Middle frontal gyrus (tissue), 1 donor: ENCODE measurements around the gene N4BP2L2.

ENCODE experiments used
- DNase-seq: peaks from one replicate; pipeline ENCODE4 v3.0.0-alpha.2; 2015; ENCODE audit warnings: low spot score; ENCODE audit errors: extremely low spot score

The N4BP2L2 gene

DNA sequence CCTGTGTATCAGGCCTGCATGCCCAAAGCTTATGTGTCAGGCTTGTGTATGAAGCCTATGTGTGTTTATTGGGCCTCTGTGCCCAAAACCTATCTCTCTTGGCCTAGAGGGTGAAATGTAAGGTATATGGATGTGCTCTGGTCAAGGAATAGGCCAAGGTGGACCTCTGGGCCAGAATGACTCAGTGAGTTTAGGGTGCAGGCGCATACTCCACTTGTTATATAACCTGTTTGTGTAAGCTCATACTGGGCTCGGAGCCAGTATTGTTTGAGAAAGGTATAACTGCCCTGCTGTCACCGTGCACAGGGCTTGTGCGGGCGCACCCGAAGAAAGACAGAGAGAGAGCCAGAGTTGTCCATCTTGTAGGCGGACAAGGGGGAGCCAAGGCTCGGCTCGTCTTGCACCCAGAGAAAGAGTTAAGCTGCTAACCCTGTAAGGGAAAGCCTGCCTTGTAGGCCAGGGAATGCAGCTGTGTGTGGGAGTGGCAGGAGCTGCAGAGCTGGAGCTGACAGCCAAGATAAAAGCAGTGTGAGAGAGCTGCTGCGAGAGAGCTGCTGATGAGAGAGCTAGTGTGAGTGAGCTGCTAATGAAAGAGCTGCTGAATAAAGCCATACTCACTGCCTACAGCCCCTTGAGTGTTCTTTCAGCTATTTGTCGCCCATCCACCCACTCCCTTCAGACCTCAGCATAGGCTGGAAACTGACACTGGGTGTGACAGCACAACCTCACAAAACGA is 67.2 kb downstream of the N4BP2L2 start:
- DNase-seq = peak; percentile 70

DNA sequence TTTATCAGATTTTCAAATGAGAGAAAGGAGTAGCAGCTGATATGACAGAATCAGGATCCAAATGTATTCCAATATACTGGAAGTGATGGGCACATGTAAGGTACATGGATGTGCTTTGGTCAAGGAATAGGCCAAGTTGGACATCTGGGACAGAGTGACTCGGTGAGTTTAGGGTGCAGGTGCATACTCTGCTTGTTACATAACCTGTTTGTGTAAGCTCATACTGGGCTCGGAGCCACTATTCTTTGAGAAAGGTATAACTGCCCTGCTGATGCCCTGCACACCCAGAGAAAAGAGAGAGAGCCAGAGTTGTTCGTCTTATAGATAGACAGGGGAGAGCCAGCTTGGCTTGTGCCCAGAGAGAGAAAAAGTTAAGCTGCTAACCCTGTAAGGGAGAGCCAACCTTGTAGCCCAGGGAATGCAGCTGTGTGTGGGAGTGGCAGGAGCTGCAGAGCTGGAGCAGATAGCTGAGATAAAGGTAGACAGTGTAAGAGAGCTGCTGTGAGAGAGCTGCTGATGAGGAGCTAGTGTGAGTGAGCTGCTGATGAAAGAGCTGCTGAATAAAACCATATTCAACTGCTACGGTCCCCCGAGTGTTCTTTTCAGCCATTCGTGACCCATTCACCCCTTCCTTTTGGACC is 70.0 kb downstream of the N4BP2L2 start:
- DNase-seq = no peak

DNA sequence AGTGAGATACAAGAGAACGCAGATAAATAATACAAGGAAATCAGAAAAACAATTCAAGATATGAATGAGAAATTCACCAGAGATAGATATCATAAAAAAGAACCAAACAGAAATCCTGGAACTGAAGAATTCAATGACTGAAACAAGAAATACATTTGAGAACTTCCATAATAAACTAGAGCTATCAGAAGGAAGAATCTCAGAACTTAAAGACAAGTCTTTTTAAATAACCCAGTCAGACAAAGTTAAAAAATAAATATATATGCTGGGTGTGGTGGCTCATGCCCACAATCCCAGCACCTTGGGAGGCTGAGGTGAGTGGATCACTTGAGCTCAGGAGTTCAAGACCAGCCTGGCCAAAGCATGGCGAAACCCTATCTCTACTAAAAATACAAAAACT is 82.0 kb downstream of the N4BP2L2 start:
- DNase-seq = no peak

DNA sequence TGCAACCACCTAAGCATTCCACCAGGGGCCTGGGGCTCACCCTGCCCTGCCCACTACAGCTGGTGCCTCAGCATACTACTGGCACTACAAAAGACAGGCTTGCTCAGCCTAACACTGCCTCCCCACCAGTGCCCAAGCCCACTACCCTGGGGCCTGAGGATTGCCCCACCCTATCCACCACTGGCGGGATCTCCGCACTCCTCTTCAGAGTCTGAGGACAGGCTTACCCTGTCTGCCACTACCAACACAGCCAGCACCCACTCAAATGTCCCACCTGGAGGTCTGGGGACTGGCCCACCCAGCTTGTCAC is 83.0 kb downstream of the N4BP2L2 start:
- no peak for DNase-seq

DNA sequence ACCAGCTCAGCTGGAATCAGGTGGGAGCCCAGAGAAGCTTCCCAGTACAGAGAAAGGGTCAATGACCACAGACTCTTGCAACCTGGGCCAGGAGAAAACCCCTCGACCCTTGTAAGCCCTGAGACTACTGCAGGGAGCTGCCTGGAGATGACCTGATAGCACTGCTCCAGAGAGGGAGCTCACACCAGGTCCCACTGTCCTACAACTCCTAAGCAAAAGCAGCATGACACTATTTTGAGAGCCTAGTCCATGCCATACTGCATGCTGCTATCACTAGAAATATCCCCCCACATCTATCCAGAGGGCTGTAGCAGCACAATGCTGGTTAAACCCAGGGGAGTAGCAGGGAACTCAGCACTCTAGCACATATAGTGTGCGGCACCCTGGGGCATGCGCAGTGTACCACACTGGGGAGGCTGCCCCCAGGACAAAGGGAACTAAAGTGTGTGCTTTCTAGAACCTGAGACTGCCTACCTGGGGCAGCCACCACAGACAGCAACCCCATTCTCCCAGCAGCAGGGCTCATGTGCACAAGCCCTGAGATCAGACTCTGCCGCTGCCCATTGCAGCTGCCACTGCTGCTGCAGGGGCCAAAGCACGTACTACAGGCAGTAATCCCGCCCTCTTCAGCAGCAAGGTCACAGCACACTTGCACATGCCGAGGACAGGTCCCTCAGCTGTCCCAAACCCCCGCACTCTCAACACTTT is 83.6 kb downstream of the N4BP2L2 start:
- DNase-seq = no peak

DNA sequence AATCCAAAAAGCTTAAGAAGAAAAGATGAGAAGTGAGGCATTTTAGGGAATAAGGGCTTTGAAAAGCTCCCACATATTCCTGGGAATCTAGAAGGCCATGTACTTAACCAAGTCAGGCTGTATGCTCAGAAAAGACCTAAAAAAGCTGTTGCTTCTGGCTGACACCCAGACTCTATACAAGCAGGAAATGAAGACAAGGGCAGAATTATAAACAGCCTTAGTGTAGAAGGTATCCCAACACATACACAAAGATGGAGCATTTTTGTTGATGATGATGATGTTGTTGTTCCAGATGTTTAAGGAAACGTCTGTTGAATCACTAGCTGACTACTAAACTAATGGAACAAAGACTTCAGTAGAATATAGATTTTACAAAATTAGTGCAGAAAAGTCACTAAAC is 84.6 kb downstream of the N4BP2L2 start:
- DNase-seq = no peak

DNA sequence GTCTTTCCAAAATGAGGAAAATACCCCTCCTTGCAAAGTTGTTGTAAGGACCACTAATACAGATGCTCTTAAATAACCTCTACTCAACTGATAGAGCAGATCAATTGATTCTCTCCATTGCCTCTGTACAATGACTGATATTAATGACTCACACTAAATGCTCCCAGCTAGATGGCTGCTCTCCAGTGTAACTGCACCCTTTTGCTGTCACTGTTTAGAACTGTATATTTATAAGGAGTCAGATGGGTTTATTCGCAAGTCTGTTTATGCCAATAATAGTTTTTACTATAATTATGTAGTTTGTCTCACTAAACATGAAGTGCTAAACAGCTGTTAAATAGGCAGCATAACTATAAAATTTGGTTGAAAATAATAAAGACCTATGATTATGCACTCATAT is 89.6 kb downstream of the N4BP2L2 start:
- no peak for DNase-seq

DNA sequence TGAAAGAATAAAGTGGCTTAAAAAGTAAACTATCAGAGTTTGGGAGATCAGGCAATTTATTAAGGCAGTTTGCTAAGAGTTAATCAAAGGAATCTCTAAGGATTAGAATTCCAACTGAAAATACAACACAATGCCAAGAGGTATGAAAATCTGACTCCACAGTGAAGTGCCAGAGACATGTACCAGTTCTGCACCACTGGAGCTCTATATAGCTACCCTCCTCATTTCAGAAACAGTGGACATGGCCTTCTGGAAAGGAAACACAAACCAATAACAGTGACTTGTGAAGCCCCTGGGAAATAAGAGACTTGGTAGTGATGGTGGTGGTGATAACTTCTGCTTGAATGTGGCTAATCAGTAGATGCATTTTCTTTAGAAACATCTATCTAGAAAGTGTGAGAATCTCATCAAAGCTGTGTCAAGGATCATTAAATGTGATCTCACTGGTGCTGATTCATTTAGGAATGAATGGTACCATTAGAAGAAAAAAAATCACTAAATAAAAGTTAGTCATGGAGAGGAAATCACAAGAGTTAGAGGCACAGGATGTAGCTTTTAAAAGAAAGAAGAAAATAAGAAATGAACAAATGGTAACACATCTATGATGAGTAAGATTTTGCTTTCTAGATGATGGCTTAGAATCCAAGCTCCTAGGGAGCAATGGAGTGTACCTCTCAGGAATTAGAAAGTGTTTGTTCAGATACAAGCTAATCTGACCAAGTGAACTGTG is 90.5 kb downstream of the N4BP2L2 start:
- DNase-seq = no peak

DNA sequence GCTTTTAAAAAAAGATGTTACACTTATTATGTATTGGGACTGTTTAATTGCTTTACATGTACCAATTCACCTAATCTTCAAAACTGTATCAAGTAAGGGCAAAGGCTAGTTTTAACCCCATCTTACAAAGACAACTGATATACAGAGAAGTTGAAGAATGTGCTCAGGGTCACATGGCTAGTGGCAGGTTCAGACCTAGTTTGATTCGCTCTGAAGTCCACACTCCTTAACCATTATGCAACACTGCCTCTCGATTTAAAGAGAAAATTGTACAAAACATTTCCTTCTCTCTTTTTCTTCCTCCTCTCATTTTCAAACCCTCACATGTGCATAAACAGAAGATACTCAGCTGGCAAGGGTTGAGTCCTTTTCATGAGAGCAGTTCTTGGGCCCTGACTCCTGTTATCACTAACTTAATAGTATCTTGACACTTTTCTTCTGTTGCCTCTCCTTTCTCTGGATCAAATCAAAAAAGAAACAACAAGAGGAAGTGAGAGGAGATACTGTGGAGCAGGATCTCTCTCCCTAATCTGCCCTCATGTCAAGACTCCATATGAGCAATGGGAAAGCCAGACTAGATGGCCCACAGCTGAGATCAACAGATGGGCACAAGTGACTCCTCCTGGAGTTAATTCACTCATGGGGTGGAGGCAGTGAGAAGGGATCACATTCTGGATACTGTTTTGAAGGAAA is 91.7 kb downstream of the N4BP2L2 start:
- no peak for DNase-seq

DNA sequence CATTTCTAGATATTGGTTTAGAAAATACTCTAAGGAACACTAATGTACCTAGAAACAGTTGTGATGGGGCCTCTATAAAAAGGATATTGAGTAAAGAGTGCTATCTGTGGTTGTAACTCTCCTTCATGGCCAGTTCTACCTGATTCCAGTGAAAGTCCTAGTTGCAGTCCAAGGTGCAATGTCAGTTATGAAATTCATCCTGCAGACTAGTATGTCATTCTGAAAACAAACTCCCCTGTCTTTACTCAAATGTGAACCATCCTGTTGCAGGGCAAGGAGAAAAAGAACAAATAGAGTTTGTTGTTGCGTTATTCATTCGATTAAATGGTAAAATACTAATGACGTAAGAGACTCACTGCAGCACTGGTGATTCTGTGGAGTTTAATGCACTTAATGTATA is 92.4 kb downstream of the N4BP2L2 start:
- DNase-seq = no peak

DNA sequence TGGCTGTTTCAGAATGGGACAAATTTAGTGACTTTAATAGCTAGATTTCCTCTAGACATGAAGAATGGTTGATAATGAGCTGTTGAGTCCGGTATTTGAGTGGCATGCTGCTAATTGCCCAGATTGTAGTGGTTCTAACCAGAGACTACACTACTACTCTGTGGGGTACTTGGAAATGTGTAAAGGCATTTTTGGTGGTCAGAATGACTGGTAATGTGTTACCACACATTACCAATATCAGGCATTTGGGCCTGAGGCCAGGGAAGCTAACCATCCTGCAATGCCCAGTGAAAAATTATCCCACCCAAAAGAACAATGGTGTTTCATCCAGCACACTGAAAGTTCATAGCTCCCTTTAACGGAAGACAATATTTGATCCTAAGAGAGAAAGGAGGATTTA is 93.1 kb downstream of the N4BP2L2 start:
- DNase-seq = no peak

DNA sequence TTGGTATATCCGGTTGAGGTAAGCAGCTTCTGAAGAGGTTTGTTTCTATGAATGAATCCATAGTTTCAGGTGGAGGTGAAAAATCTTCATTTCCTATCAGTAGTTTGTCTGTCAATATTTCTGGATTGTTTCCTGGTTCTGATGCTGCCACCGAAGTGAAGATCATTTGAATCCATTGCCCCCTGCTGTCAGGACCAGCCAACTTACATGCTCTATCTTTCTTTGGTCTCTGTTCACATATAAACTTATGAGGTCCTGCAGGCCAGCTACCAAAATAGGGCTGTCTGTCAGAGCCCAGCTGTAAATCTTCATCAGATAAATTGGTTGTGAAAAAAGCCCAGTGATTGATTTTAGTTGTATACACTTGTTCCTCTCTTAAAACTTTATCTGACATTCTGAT is 95.5 kb downstream of the N4BP2L2 start:
- no peak for DNase-seq

DNA sequence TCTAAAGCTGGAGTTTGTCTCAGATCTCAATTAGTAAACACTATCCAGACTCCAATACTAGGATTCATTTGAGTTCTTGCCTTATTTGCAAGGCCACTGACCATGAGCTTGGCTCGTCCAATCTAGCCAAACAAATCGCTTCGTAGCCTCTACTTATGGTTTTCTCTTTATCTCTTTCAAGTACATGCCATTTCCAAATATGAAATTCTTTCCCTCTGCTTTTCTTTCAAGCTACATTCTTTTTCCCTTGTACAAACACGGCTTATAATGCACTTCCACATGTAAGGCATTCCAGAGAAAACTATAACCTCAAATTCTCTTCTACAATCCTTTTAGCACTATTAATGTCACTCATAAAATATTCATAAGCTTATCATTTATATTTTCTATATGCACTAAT is 99.7 kb downstream of the N4BP2L2 start:
- DNase-seq = no peak

DNA sequence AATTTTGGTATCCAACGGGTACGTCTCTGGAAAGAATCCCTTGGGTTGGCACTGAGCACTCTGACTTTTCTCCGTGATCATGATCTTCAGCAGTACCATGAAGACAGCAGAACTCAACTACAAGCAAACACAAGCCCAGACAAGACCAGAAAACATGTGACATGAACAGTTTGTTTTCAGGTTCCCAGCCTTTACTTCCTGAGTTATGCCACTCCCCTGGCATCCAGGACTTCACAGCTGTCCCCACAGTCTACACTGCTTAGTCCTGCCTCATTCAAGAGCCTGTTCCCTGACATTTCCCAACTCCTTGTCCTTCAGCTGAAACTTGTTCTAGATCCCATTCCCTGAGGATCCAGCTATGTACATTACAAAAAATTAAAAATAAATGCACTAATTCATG is 105.7 kb downstream of the N4BP2L2 start:
- no peak for DNase-seq

DNA sequence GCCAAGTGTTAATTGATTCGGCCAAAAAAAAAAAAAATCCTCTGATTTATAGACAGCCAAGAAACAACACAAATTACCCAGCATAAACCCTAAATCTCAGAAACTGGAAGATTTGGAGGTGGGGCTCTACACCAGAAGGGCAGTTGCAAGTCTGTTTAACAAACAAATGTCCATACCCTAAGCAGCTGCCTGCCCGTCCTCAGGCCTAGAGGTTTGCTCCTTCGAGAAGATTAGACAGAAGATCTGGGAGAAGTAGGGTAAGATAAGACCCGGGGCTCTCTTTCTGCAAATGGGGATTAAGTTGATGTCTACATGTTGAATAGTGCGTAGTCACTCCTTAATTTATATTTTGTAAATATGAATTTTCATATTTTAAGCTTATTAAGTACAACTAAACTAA is 107.2 kb downstream of the N4BP2L2 start:
- no peak for DNase-seq

DNA sequence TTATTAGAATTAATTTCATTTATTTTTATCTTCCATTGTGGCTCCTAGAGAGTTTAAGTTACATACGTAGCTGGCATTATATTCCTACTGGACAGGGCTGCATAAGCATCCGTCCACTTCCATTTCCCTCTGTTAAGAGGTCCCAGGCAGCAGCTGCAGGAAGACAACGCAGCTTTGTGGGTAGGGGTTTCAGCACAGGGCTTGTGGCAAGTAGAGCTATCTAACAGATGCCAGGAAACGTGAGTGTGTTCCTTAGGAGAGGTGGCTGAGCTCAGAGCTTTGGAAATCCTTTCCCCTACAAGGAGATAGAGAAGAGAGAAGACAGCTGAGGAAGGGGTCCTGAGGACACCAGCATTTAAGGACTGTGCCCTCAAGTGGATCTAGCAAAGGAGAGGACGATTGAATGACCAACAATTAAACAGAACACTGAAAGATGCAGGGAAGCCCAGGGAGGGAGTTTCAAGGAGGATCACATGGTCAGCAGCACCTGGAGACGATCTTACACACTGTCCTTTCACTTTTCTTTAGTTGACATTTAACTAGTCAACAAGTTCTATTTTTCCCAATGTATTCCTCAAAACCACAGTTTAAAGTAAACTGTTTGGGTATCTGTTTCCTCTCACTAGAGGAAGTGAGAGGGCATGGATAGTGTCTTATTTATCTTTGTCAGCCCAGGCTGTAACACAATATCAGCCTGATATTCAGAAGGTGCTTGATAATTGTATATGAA is 108.4 kb downstream of the N4BP2L2 start:
- no peak for DNase-seq

DNA sequence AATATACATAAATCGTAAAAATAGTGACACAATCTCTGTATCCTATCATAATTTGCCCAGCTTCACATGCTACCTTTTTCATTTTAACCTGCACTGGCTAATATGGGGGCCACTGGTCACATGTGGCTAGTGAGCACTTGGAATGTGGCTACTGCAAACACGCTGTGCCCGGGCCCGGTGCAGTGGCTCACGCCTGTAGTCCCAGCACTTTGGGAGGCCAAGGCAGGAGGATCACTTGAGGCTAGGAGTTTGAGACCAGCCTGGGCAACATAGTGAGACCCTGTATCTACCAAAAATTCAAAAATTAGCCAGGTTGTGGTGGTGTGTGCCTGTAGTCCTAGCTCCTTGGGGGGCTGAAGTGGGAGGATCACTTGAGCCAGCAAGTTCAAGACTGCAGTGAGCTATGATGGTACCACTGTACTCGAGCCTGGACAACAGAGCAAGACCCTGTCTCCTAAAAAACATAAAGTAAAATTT is 109.1 kb downstream of the N4BP2L2 start:
- DNase-seq = no peak

DNA sequence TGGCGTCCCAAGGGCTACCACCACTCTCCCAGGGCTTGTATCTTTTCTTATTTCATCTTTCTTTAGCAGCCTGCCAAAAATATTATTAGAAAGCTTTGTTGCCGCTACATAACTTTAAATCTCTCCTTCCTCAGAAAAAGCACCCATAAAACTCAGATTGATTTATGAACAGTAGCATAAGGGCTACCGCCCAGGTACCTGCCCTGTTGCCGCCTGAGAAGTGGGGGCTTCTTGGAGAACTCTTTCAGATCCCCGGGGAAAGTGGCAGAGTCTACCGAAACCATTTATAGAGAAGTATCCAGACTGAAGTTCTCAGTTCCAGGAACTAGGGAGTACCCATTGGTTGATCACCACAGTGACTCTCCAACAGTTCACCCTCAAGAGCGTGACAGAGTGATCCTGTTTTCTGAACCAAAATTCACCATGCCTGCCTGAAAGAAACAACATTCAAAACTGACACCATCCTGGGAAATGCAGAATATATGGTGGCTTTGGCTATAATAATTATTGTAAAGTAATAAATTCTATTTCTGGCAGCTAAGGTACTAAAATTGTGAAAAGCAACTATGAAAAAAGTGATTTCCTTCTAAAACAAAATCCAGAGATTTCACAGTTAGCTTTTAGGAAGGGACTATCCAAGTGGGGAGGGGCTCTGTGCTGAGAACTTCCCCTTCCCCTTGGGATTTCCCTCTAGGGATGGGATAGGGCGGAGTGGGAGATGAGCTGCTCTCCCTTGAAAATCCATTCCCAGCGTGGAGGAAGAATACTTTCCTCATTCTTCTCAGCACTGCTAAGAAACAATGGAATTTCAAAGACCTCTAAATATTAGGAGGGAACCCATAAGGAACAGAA is 109.8 kb downstream of the N4BP2L2 start:
- DNase-seq = no peak

DNA sequence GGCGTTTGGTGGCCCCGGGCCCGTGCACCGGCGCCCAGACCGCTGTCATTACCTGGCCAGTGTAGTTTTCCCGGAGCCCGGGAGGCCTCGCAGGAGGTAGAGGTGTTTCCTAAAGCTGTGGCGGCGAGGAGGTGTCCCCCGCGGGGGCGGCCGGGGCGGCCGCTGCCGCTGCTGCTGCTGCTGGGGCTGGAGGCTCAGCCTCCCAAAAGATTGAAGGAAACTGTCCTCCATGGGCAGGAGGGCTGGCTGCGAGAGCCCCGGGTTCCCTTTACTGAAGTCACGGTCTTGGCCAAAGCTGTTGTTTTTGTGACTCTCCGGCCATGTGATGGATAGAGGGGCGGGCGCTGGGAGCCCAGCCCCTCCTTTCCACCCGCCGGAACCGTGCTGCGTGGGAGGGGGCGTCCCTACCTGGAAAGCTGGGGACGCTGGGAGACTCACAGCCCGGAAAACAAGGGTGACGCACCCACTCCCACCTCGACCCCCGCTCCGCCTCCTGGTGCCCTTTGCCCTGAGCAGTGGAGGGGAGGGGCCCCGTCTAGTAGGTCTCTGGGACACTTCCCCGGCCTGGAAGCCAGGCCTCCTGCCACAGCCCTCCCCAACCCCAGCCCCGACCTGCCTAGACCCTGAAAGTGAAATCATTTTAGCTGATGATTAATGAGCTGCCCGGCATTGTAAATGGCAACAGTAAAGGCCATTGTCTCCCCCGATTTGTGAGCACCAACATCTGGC is 110.6 kb downstream of the N4BP2L2 start, which contains the start of gene N4BP2L1:
Gene N4BP2L1, minus strand, starts transcription at position 279 of the 729 bp plus-strand sequence. Its CDS starts 48 bp downstream, at position 231.
- peak; percentile 55 for DNase-seq
